NOMO-1 (cell line): ENCODE data around the gene DDX46.
A peak's percentile ranks its signal among the peaks of the same experiment; 100 is the strongest.
"Not testable (repeated sequence)": the region's sequence is repeated elsewhere in the genome, so short reads cannot be mapped to it uniquely, and the experiment has no call there.

Experiments used
- DNase-seq, 2 experiments: peaks; one replicate each; lab custom pipeline; 2025; ENCODE audit not compliant: unreplicated experiment in 2 of 2; lab: John Stamatoyannopoulos, UW

The DDX46 gene

DNA sequence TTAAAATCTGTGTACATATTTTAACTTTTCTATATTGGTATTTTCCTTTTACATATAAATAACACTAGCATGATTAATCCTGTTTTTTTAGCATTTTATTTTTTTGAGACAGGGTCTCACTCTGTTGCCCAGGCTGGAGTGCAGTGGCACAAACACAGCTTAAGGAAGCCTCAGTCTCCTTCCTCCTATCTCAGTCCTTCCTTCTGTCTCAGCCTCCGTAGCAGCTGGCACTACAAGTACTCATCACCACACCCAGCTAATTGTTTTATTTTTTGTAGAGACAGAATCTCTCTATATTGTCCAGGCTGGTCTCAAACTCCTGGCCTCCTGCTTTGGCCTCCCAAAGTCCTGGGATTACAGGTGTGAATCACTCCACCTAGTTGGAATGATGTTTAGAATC is 85.7 kb downstream of the DDX46 start:
- DNase-seq, result no peak

GRCh38 chr5:134845335-134845851 is 86.8 kb downstream of the DDX46 start:
- no peak for DNase-seq

DNA sequence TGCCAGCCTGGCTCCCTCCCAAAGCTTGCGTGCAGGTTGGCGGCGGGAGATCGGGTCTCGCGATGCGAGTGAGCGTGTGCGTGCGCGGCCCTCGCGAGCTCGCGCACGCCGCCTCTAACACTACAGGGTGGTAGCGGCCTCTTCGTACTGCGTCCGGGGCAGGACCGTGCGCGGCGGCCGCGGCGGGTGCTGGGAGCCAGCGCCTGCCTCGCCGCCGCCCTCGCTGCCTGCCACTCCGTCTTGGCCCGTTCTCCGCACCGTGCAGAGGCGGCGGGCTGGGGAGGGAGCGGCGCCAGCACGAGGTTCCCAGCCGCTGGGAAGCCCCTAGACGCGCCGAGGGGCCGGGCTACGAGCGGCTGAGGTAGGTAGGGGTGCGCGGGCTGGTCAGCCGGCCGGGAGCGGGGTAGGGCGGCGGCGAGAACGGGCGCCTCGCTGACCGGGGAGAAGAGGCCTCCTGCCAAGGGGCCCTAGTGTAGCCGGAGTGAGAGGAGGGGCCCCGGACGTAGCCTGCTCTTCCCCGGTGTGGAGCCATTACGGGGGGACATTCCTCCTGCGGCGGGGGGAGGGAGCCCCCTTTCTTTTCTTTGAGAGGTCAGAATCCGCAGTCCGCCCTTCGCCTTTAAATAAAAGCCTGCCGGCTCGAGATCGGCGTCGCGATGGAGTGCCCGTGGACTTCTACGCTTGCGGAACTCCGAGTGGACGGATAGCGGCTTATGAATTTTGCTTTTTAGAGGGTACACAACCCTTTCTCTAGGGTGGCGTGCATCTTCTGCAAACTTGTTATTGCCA is 87.5 kb downstream of the DDX46 start, which contains the start of gene C5orf24:
Gene C5orf24 (plus strand): TSS at position 117 of the 789 bp plus-strand sequence. CDS start 8,933 bp downstream, outside the sequence.
- DNase-seq, result peak; percentile 92 to 94

DNA sequence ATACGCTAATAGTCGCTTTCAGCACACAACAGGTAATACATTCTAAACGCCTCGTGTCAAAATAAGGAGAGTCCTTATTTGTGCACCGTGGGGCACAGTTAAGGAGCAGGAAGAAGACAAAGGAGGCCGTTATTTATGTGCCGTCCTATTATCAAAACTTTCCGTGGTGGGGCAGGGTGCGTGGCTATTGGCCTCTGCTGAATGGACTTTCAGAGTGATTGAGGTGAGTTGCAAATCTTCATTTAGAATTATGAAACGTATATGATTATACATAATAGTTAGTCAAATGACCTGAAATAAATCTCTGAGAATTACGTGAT is 88.0 kb downstream of the DDX46 start:
- DNase-seq, result peak in 1 of 2 experiments; percentile 33

GRCh38 chr5:134849434-134849933 is 90.9 kb downstream of the DDX46 start:
- not testable (repeated sequence) for DNase-seq

- DNase-seq, result peak in 1 of 2 experiments; percentile 16
Measured at GRCh38 chr5:134851307-134851923, 92.8 kb downstream of the DDX46 start.

GRCh38 chr5:134856465-134856864 is 97.9 kb downstream of the DDX46 start:
- not testable (repeated sequence) for DNase-seq

DNA sequence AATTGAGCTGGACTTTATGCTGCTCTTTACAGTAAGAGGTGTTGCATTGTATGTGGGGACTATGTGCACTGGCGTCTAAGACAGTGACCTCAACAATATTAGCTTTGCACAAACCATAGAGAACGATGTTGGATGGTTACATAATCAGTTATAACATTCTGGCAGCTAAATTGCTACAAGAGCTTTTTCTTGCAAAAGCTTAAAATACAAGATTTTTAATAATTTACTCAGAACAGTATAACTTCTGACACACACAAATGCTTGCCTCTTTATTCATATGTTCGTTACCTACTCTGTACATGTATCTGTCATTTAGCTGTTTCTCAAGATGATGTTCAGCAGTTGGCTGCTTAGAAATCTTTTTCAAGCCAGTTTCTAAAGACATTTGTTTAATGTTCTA is 98.8 kb downstream of the DDX46 start:
- DNase-seq, result no peak

DNA sequence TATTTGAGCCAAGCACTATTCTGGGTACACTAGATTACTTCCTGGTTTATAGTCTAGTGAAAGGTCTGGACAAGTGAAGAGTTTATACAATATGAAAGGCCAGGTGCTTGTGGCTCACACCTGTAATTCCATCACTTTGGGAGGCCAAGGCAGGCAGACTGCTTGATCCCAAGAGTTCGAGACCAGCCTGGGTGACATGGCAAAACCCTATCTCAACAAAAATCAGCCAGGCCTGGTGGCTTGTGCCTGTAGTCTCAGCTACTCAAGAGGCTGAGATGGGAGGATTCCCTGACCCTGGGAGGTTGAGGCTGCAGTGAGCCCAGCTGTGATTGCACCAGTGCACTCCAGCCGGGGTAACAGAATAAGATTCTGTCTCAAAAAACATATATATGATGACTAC is 106.1 kb downstream of the DDX46 start:
- DNase-seq, result no peak

DNA sequence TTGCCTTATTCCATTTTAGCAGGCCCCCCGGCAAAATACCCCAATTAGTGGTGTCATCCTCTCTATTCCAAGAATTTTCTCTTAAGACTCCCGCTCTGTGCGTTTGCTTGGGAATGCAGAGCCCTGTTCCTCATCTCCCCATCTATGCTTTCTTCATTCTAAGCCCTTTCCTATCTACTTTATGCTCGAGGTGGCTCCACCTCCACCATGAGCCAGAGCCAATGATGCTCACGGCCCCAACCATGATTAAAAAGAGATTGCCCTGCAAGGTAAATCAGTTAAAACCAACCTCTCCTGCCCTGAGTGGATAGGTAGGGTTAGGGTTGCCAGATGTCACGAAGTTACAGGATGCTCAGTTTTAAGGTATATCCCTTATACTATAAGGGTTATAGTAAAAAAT is 114.9 kb downstream of the DDX46 start:
- DNase-seq, result no peak

- DNase-seq, result peak; percentile 72 to 79
Measured at GRCh38 chr5:134873987-134874830, 115.6 kb downstream of the DDX46 start, which contains the start of gene TXNDC15. TXNDC15 (plus strand) TSS chr5:134874371; CDS start chr5:134874428, 57 bp downstream.

DNA sequence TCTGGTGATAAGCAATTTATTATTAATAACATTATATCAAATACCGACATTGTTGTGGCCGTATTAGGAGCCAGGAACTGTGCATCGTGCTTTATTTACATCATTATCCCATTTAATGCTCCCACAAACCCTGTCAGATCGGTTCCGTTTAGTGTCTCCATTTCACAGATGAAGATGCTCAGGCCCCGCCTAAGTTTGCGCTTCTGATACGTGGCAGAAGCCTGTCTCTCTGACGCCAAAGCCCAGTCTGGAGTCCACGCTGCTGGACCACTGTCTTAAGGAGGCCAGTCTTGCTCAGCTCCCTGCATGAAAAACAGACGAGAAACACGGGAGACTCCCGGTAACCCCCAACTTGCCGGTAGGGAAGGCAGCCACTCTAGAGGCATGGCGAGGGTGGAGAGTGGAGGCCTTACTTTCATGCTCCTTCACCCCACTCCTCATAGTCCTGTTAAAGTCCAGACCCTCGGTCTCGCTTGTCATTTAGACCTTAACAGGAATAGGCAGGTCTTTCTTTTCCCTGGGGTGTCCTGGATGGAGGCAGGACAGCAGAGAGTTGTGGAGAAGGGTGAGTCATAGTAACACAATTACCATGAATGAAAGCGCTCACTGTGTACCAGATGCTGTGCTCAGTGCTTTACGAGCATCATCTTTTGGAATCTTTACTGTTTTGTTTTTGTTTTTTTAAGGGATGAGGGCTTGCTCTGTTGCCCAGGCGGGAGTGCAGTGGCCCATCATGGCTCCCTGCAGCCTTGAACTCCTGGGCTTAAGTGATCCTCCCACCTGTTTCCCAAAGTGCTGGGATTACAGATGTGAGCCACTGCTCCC is 116.5 kb downstream of the DDX46 start:
- peak in 1 of 2 experiments; percentile 26 for DNase-seq

DNA sequence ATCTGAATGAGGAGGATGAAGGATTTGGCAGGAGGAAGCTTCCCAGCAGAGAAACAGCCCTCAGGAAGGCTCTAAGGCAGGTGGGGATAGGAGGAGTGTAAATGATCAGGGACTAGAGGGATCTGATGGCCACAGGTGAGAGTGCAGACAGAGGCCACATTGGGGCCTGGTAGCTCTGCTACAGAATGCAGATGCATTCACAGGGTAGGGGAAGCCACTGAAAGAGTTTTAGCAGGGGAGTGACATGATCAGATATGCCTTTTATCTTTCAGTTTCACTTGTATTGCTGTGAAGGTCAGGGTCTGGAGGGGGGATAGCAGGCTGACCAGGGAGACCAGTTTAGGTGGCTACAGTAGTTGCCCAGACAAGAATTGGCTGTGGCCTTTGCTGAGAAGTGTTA is 118.6 kb downstream of the DDX46 start:
- no peak for DNase-seq

GRCh38 chr5:134878403-134878802 is 119.8 kb downstream of the DDX46 start:
- DNase-seq, result no peak

DNA sequence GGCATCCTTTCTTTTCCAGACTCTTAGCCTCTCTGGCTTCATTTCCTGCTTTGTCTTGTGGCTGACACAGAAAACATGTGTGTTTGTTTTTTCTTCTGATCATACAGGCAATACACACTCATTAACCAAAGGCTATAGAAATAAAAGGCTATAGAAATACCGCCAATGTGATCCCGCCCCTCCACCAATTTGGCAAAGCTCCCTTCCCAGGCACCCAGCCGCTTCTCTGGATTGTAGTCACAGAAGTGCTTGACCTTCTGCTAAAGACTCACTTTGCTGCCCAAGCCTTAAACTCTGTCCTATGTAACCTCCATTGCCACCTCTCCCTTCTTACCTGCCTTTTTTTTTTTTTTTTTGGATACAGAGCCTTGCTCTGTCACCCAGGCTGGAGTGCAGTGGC is 120.9 kb downstream of the DDX46 start:
- DNase-seq, result no peak
